WTC11 (cell line): ENCODE measurements around the gene ATP13A4. TPM values are rescaled to one million over a fixed set of nuclear protein-coding genes. Genes with fewer than 3 reads are reported as not detected.

ENCODE experiments used
- ATAC-seq: fragments of 200-7000 bp; cut with Tn5 transposase; 2 replicates; pipeline ENCODE4 v1.10.0; 2021; ENCODE audit warnings: mild to moderate bottlenecking, moderate library complexity
- CTCF ChIA-PET: fragments of 300-600 bp; sonication (Branson Sonifier 250); formaldehyde crosslinking; loops from one replicate; lab custom pipeline; 2021; ENCODE audit warnings: antibody characterized with exemption; lab: Charles Lee
- POLR2A ChIA-PET: fragments of 350-600 bp; sonication (Branson Sonifier 250); formaldehyde crosslinking; loops from one replicate; lab custom pipeline; 2021; ENCODE audit warnings: antibody characterized with exemption; lab: Charles Lee
- DNase-seq: peaks from one replicate; pipeline ENCODE4 v3.0.0; 2021; ENCODE audit warnings: low spot score
- H3K27ac Mint-ChIP-seq: 2 replicates; pipeline ENCODE4 v1.8.0; 2021; ENCODE audit warnings: mixed read lengths
- H3K27me3 Mint-ChIP-seq: 2 replicates; pipeline ENCODE4 v1.8.0; 2021; ENCODE audit warnings: low read depth, mild to moderate bottlenecking, moderate library complexity, mixed read lengths
- H3K36me3 Mint-ChIP-seq: 2 replicates; pipeline ENCODE4 v1.8.0; 2021; ENCODE audit warnings: mixed read lengths
- H3K4me1 Mint-ChIP-seq: 2 replicates; pipeline ENCODE4 v1.8.0; 2022; ENCODE audit warnings: mixed read lengths
- H3K4me3 Mint-ChIP-seq: 2 replicates; pipeline ENCODE4 v1.8.0; 2021; ENCODE audit warnings: mild to moderate bottlenecking, moderate library complexity, mixed read lengths
- H3K9me3 Mint-ChIP-seq: 2 replicates; pipeline ENCODE4 v1.8.0; 2021; ENCODE audit warnings: mixed read lengths
- AFF4 ChIP-seq: sonication (generic); formaldehyde crosslinking; IDR thresholded peaks from 2 replicates; pipeline ENCODE4 v1.8.1; 2023; ENCODE audit warnings: mild to moderate bottlenecking, missing genetic modification reagents, borderline replicate concordance
- ATF2 ChIP-seq: sonication (generic); formaldehyde crosslinking; IDR thresholded peaks from 2 replicates; pipeline ENCODE4 v1.8.1; 2022; ENCODE audit warnings: low read depth, missing genetic modification reagents, borderline replicate concordance
- CBFB ChIP-seq: sonication (generic); formaldehyde crosslinking; IDR thresholded peaks from 2 replicates; pipeline ENCODE4 v1.8.1; 2022; ENCODE audit warnings: mild to moderate bottlenecking, low read depth, missing genetic modification reagents
- CDX4 ChIP-seq: fragments of 250-450 bp; sonication (Bioruptor Pico); IDR thresholded peaks from 2 replicates; pipeline ENCODE4 v1.9.0; 2021; ENCODE audit warnings: moderate library complexity, mild to moderate bottlenecking, inconsistent platforms, borderline replicate concordance
- CREM ChIP-seq: sonication (generic); formaldehyde crosslinking; IDR thresholded peaks from 2 replicates; pipeline ENCODE4 v1.8.1; 2022; ENCODE audit warnings: mild to moderate bottlenecking, missing genetic modification reagents, moderate library complexity
- ELF4 ChIP-seq: sonication (generic); formaldehyde crosslinking; IDR thresholded peaks from 2 replicates; pipeline ENCODE4 v1.8.1; 2022; ENCODE audit warnings: low read depth, mild to moderate bottlenecking, moderate library complexity, missing genetic modification reagents
- MLX ChIP-seq: sonication (generic); formaldehyde crosslinking; IDR thresholded peaks from 2 replicates; pipeline ENCODE4 v1.8.1; 2023; ENCODE audit warnings: mild to moderate bottlenecking, missing genetic modification reagents, moderate library complexity
- MXD4 ChIP-seq: fragments of 250-450 bp; sonication (Bioruptor Pico); IDR thresholded peaks from 2 replicates; pipeline ENCODE4 v1.8.0; 2021; ENCODE audit warnings: mild to moderate bottlenecking, moderate library complexity, borderline replicate concordance
- NFE2L1 ChIP-seq: sonication (generic); formaldehyde crosslinking; IDR thresholded peaks from 2 replicates; pipeline ENCODE4 v1.8.1; 2023; ENCODE audit warnings: missing genetic modification reagents
- PRRX2 ChIP-seq: fragments of 250-450 bp; sonication (Bioruptor Pico); IDR thresholded peaks from 2 replicates; pipeline ENCODE4 v1.8.0; 2021; ENCODE audit warnings: mild to moderate bottlenecking
- TEAD4 ChIP-seq: sonication (generic); formaldehyde crosslinking; IDR thresholded peaks from 2 replicates; pipeline ENCODE4 v1.8.0; 2022; ENCODE audit warnings: mild to moderate bottlenecking, missing genetic modification reagents
- USF1 ChIP-seq: sonication (generic); formaldehyde crosslinking; IDR thresholded peaks from 2 replicates; pipeline ENCODE4 v1.8.0; 2022; ENCODE audit warnings: mild to moderate bottlenecking, missing genetic modification reagents
- total RNA-seq: library from RNA; stranded (reverse); gene quantifications from 3 replicates; pipeline ENCODE4 v1.2.3, GENCODE V29; 2021
- TF ChIP-seq, protein P1 (sequence below): sonication (generic); formaldehyde crosslinking; IDR thresholded peaks from 2 replicates; pipeline ENCODE4 v1.8.1; 2022; ENCODE audit warnings: missing genetic modification reagents, borderline replicate concordance
- TF ChIP-seq, protein P2 (sequence below): fragments of 250-450 bp; sonication (Bioruptor Pico); IDR thresholded peaks from 2 replicates; pipeline ENCODE4 v1.9.0; 2021; ENCODE audit warnings: mild to moderate bottlenecking, borderline replicate concordance
- TF ChIP-seq, protein P3 (sequence below): fragments of 250-450 bp; sonication (Bioruptor Pico); IDR thresholded peaks from 2 replicates; pipeline ENCODE4 v2.1.2; 2022; ENCODE audit warnings: mild to moderate bottlenecking, moderate library complexity

ATP13A4 gene
- total RNA-seq, 1 experiment from 2014 or later = 0.20 TPM

DNA sequence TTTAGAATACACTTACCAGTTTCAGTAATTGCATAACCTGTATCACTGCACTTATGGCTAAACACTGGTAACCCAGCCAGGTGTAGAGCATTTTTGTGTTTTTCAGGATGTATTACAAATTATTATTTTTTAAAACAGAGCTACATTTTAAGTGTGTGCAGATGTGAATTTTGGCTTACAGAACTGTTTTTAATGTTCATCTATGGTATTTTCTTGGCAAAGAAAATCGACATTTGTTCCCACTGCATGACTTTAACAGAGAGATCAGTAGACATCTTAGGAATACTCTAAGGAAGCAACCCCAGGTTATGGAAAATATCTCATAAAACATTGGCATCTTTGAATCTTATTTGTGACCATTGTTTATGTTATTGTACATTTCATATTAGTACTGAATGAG lies 73.3 kb downstream of the ATP13A4 start:
- ChIA-PET POLR2A (no interaction called here), CTCF (no interaction called here)
- TF ChIP-seq ELF4 (CRISPR knock-in tag) (no peak), CBFB (no peak), CREM (CRISPR knock-in tag) (no peak), MLX (CRISPR knock-in tag) (no peak), ATF2 (CRISPR knock-in tag) (no peak), PRRX2 (no peak), AFF4 (CRISPR knock-in tag) (no peak), USF1 (CRISPR knock-in tag) (no peak), CDX4 (CRISPR knock-in tag) (no peak), NFE2L1 (no peak), MXD4 (CRISPR knock-in tag) (no peak), TEAD4 (no peak)
- TF ChIP-seq, protein P1, sequence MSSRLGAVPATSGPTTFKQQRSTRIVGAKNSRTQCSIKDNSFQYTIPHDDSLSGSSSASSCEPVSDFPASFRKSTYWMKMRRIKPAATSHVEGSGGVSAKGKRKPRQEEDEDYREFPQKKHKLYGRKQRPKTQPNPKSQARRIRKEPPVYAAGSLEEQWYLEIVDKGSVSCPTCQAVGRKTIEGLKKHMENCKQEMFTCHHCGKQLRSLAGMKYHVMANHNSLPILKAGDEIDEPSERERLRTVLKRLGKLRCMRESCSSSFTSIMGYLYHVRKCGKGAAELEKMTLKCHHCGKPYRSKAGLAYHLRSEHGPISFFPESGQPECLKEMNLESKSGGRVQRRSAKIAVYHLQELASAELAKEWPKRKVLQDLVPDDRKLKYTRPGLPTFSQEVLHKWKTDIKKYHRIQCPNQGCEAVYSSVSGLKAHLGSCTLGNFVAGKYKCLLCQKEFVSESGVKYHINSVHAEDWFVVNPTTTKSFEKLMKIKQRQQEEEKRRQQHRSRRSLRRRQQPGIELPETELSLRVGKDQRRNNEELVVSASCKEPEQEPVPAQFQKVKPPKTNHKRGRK = no peak
- TF ChIP-seq, protein P2, sequence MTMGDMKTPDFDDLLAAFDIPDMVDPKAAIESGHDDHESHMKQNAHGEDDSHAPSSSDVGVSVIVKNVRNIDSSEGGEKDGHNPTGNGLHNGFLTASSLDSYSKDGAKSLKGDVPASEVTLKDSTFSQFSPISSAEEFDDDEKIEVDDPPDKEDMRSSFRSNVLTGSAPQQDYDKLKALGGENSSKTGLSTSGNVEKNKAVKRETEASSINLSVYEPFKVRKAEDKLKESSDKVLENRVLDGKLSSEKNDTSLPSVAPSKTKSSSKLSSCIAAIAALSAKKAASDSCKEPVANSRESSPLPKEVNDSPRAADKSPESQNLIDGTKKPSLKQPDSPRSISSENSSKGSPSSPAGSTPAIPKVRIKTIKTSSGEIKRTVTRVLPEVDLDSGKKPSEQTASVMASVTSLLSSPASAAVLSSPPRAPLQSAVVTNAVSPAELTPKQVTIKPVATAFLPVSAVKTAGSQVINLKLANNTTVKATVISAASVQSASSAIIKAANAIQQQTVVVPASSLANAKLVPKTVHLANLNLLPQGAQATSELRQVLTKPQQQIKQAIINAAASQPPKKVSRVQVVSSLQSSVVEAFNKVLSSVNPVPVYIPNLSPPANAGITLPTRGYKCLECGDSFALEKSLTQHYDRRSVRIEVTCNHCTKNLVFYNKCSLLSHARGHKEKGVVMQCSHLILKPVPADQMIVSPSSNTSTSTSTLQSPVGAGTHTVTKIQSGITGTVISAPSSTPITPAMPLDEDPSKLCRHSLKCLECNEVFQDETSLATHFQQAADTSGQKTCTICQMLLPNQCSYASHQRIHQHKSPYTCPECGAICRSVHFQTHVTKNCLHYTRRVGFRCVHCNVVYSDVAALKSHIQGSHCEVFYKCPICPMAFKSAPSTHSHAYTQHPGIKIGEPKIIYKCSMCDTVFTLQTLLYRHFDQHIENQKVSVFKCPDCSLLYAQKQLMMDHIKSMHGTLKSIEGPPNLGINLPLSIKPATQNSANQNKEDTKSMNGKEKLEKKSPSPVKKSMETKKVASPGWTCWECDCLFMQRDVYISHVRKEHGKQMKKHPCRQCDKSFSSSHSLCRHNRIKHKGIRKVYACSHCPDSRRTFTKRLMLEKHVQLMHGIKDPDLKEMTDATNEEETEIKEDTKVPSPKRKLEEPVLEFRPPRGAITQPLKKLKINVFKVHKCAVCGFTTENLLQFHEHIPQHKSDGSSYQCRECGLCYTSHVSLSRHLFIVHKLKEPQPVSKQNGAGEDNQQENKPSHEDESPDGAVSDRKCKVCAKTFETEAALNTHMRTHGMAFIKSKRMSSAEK (CRISPR knock-in tag) = no peak
- TF ChIP-seq, protein P3, sequence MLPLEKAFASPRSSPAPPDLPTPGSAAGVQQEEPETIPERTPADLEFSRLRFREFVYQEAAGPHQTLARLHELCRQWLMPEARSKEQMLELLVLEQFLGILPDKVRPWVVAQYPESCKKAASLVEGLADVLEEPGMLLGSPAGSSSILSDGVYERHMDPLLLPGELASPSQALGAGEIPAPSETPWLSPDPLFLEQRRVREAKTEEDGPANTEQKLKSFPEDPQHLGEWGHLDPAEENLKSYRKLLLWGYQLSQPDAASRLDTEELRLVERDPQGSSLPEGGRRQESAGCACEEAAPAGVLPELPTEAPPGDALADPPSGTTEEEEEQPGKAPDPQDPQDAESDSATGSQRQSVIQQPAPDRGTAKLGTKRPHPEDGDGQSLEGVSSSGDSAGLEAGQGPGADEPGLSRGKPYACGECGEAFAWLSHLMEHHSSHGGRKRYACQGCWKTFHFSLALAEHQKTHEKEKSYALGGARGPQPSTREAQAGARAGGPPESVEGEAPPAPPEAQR = no peak
- H3K36me3 Mint-ChIP-seq = no peaks in the 10 kb centered on the region
- ATAC-seq = no peak
- no peaks in the 10 kb centered on the region for H3K27me3 Mint-ChIP-seq
- H3K27ac Mint-ChIP-seq = no peak overlapping the region
- H3K4me3 Mint-ChIP-seq = no peak overlapping the region
- DNase-seq = no peak
- no peaks in the 10 kb centered on the region for H3K4me1 Mint-ChIP-seq
- H3K9me3 Mint-ChIP-seq = peaks cover 12% of the 10 kb centered on the region
